IMR-90 (cell line): ENCODE measurements around the gene NTSR1. TPM values are rescaled to one million over a fixed set of nuclear protein-coding genes. Genes with fewer than 3 reads are reported as not detected.

Source experiments
- ATAC-seq: fragments of 200-7000 bp; cut with Tn5 transposase; 2 replicates; pipeline ENCODE4 v1.9.1; 2020; ENCODE audit warnings: low read depth, mild to moderate bottlenecking, moderate library complexity
- BruUV-seq: library from RNA; stranded (reverse); fragments of 400-500 nt; replicated peaks from 2 replicates; lab custom pipeline; 2021; lab: Mats Ljungman, UMichigan
- CTCF ChIA-PET: fragments of 300-600 bp; formaldehyde crosslinking; extraction: SDS; loops from one replicate; lab custom pipeline; 2021; ENCODE audit warnings: antibody characterized with exemption; lab: Yijun Ruan, JAX
- POLR2A ChIA-PET: fragments of 300-600 bp; sonication (Branson Sonifier 250); formaldehyde crosslinking; loops from one replicate; lab custom pipeline; 2022; ENCODE audit warnings: antibody characterized with exemption; ENCODE audit not compliant: unreplicated experiment; lab: Charles Lee
- DNase-seq: peaks from one replicate; pipeline ENCODE4 v3.0.0; 2013
- H2AFZ ChIP-seq: replicated peaks from 2 replicates; pipeline ENCODE3; 2013; ENCODE audit warnings: low read length, mild to moderate bottlenecking; ENCODE audit not compliant: poor library complexity
- H2AK5ac ChIP-seq: 2 replicates; pipeline ENCODE4 v1.6.1; 2013; ENCODE audit warnings: low read depth, low read length, inconsistent platforms
- H2AK9ac ChIP-seq: replicated peaks from 2 replicates; pipeline ENCODE3; 2013; ENCODE audit warnings: mild to moderate bottlenecking, low read depth, low read length, moderate library complexity; ENCODE audit not compliant: poor library complexity
- H2BK120ac ChIP-seq: 2 replicates; pipeline ENCODE4 v1.6.1; 2013; ENCODE audit warnings: low read depth, low read length, inconsistent platforms
- H2BK15ac ChIP-seq: 3 replicates; pipeline ENCODE4 v1.6.1; 2013; ENCODE audit warnings: low read depth, low read length, inconsistent platforms
- H2BK20ac ChIP-seq: 2 replicates; pipeline ENCODE4 v1.6.1; 2013; ENCODE audit warnings: low read depth, mild to moderate bottlenecking, inconsistent platforms, low read length, moderate library complexity
- H2BK5ac ChIP-seq: 2 replicates; pipeline ENCODE4 v1.6.1; 2013; ENCODE audit warnings: mild to moderate bottlenecking, low read depth, low read length, inconsistent platforms; ENCODE audit not compliant: poor library complexity, severe bottlenecking
- H3K14ac ChIP-seq: replicated peaks from 2 replicates; pipeline ENCODE4 v1.6.1; 2013; ENCODE audit warnings: low read depth, low read length, inconsistent platforms
- H3K18ac ChIP-seq: 2 replicates; pipeline ENCODE4 v1.6.1; 2013; ENCODE audit warnings: low read depth, low read length, control low read depth
- H3K23ac ChIP-seq: 2 replicates; pipeline ENCODE4 v1.6.1; 2013; ENCODE audit warnings: low read depth, low read length, inconsistent platforms
- H3K27ac ChIP-seq: 2 replicates; pipeline ENCODE4 v1.5.1; 2013; ENCODE audit warnings: mild to moderate bottlenecking, control low read depth, low read length; ENCODE audit not compliant: insufficient read depth
- H3K27me3 ChIP-seq: 2 replicates; pipeline ENCODE4 v1.6.1; 2013; ENCODE audit warnings: low read length; ENCODE audit not compliant: control insufficient read depth, insufficient read depth
- H3K36me3 ChIP-seq: 2 replicates; pipeline ENCODE4 v1.6.1; 2013; ENCODE audit warnings: low read length, mixed read lengths; ENCODE audit not compliant: control insufficient read depth, insufficient read depth
- H3K4ac ChIP-seq: 2 replicates; pipeline ENCODE4 v1.6.1; 2013; ENCODE audit warnings: low read depth, low read length, inconsistent platforms
- H3K4me1 ChIP-seq: 2 replicates; pipeline ENCODE4 v1.6.1; 2013; ENCODE audit warnings: low read length, mixed read lengths; ENCODE audit not compliant: control insufficient read depth, insufficient read depth
- H3K4me2 ChIP-seq: 2 replicates; pipeline ENCODE4 v1.6.1; 2013; ENCODE audit warnings: low read depth, mild to moderate bottlenecking, control low read depth, low read length, moderate library complexity
- H3K4me3 ChIP-seq: 2 replicates; pipeline ENCODE4 v1.5.1; 2013; ENCODE audit warnings: low read depth, mild to moderate bottlenecking, control low read depth, low read length, moderate library complexity; ENCODE audit not compliant: insufficient read depth
- H3K56ac ChIP-seq: 2 replicates; pipeline ENCODE4 v1.6.1; 2013; ENCODE audit warnings: low read length, inconsistent platforms; ENCODE audit not compliant: insufficient read depth; ENCODE audit errors: extremely low read depth
- H3K79me1 ChIP-seq, 2 experiments: 2 replicates each; pipeline ENCODE4 v1.6.1; 2013; ENCODE audit warnings: low read length in 2 of 2, inconsistent platforms in 1 of 2, low read depth in 1 of 2
- H3K9ac ChIP-seq: 2 replicates; pipeline ENCODE4 v1.6.1; 2013; ENCODE audit warnings: low read depth, low read length, control low read depth
- H3K9me1 ChIP-seq: 2 replicates; pipeline ENCODE4 v1.6.1; 2013; ENCODE audit warnings: low read length, inconsistent platforms; ENCODE audit not compliant: insufficient read depth
- H3K9me3 ChIP-seq: 2 replicates; pipeline ENCODE4 v1.6.1; 2013; ENCODE audit warnings: low read length; ENCODE audit not compliant: control insufficient read depth, insufficient read depth
- H4K20me1 ChIP-seq: 2 replicates; pipeline ENCODE4 v1.6.1; 2013; ENCODE audit warnings: low read length, inconsistent platforms; ENCODE audit not compliant: insufficient read depth
- H4K5ac ChIP-seq: 2 replicates; pipeline ENCODE4 v1.6.1; 2013; ENCODE audit warnings: mild to moderate bottlenecking, low read depth, low read length, control low read depth
- H4K8ac ChIP-seq, 2 experiments: 2 replicates each; pipeline ENCODE4 v1.6.1; 2013; ENCODE audit warnings: low read depth in 2 of 2, low read length in 2 of 2, control low read depth in 1 of 2, inconsistent platforms in 1 of 2
- H4K91ac ChIP-seq: 2 replicates; pipeline ENCODE4 v1.6.1; 2013; ENCODE audit warnings: low read depth, low read length, inconsistent platforms; ENCODE audit not compliant: insufficient read depth
- BHLHE40 ChIP-seq: fragments of 150-350 bp; IDR thresholded peaks from 2 replicates; pipeline ENCODE4 v1.6.1; 2016; ENCODE audit warnings: mild to moderate bottlenecking, low read depth, low read length
- FOS ChIP-seq: fragments of 150-350 bp; IDR thresholded peaks from 2 replicates; pipeline ENCODE4 v1.6.1; 2016; ENCODE audit warnings: low read depth, low read length
- MXI1 ChIP-seq: IDR thresholded peaks from 2 replicates; pipeline ENCODE4 v1.6.1; 2012; ENCODE audit warnings: low read depth, mild to moderate bottlenecking, low read length, moderate library complexity, borderline replicate concordance
- SMC3 ChIP-seq: fragments of 150-350 bp; IDR thresholded peaks from 2 replicates; pipeline ENCODE4 v1.6.1; 2016; ENCODE audit warnings: low read depth, mild to moderate bottlenecking, antibody characterized with exemption, low read length, moderate library complexity
- WGBS, 2 experiments: methylation state at CpG; one replicate each; pipeline versions ENCODE4 v1.1.5 to v1.1.7; 2013; ENCODE audit warnings: missing lambda C conversion rate in 2 of 2; ENCODE audit not compliant: insufficient read length in 1 of 2; ENCODE audit errors: extremely low coverage in 2 of 2; 5-methylcytosine and 5-hydroxymethylcytosine counted together
- dilution Hi-C: fragments of 300-500 bp; cut with HindIII; formaldehyde crosslinking; loops from one replicate; pipeline ENCODE4 v1.14.3; 2018; ENCODE audit warnings: low sequenced_read_pairs; ENCODE audit not compliant: unreplicated experiment
- in situ Hi-C: fragments of 300-500 bp; cut with MboI; formaldehyde crosslinking; loops from 3 replicates; pipeline ENCODE4 v1.14.3; 2019; ENCODE audit warnings: low sequenced_read_pairs, inconsistent platforms, mixed read lengths
- intact Hi-C: fragments of 100-400 bp; cut with micrococcal nuclease; formaldehyde crosslinking; loops from 2 replicates; pipeline ENCODE4 v1.10.0; 2022
- polyA plus RNA-seq, 3 experiments: library from polyadenylated mRNA; depleted of rRNA; stranded (reverse); fragments of >200 nt; gene quantifications; 2 replicates each; pipeline ENCODE4 v1.2.3, GENCODE V29; 2012; ENCODE audit warnings: low replicate concordance in 1 of 3
- total RNA-seq: library from RNA; depleted of rRNA; stranded (reverse); fragments of >200 nt; gene quantifications from 2 replicates; pipeline ENCODE4 v1.2.3, GENCODE V29; 2012
- TF ChIP-seq, protein P1 (sequence below): conservative IDR thresholded peaks from 2 replicates; pipeline ENCODE4 v1.5.1; 2012; ENCODE audit warnings: mild to moderate bottlenecking, low read depth, low read length, improper control_type of control experiment
- TF ChIP-seq, protein P2 (sequence below): fragments of 150-350 bp; IDR thresholded peaks from 2 replicates; pipeline ENCODE4 v1.6.1; 2017; ENCODE audit warnings: mild to moderate bottlenecking, antibody characterized with exemption, low read length, low read depth

NTSR1 gene
- total and polyA plus RNA-seq, 2 of the 4 experiments (the other 2 are of a cell fraction): 0.54 to 1.8 TPM

DNA sequence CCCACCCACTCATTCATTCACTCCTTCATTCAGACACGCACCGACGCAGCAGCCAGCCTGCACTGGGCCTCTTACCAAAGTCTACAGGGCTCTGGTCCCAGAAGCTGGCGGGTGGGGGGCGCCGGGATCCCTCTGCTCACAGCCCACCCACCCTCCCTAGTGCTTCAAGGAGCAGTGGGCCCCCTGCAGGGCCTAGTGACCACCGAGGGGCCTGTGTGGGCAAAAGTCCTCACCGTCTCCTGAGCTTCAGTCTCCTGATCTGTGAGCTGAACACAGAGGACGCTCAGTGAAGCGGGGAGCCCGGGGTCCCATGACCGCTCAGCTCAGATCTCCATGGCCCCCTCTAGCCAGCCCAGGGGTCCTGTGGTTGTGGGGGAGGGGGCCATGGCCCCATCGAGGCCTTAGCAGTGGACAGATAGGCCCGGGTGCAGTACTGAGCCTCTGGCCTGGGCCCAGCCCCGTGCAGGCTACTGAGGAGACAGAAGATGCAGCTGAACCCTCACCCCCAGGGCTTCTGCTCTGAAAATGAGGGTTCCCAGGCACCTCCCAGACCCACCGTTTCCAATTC is 54.2 kb downstream of the NTSR1 start:
- BruUV-seq: no TSS peak
- Histone ChIP-seq H2AFZ (no peak overlapping the region), H3K79me1 (no peaks in the 10 kb centered on the region), H3K4me1 (peaks cover 2% of the 10 kb centered on the region; the same call in 1 of the 2 replicates), H3K18ac (no peak overlapping the region), H3K23ac (no peak overlapping the region), H3K9me1 (no peaks in the 10 kb centered on the region), H2BK15ac (no peak overlapping the region), H3K9ac (no peak overlapping the region), H4K5ac (no peak overlapping the region), H2AK5ac (no peak overlapping the region), H4K91ac (no peak overlapping the region), H3K27me3 (peaks cover 11% of the 10 kb centered on the region; the same call in 1 of the 2 replicates), H3K27ac (no peak overlapping the region), H3K4ac (no peak overlapping the region), H2BK5ac (no peak overlapping the region), H3K4me2 (no peak overlapping the region), H3K4me3 (no peak overlapping the region), H3K36me3 (no peaks in the 10 kb centered on the region), H2AK9ac (no peak overlapping the region), H3K9me3 (no peaks in the 10 kb centered on the region), H4K8ac (no peak overlapping the region), H3K56ac (no peak overlapping the region), H4K20me1 (no peaks in the 10 kb centered on the region), H3K14ac (no peak overlapping the region), H2BK20ac (no peak overlapping the region), H2BK120ac (no peak overlapping the region)
- TF ChIP-seq, protein P1, sequence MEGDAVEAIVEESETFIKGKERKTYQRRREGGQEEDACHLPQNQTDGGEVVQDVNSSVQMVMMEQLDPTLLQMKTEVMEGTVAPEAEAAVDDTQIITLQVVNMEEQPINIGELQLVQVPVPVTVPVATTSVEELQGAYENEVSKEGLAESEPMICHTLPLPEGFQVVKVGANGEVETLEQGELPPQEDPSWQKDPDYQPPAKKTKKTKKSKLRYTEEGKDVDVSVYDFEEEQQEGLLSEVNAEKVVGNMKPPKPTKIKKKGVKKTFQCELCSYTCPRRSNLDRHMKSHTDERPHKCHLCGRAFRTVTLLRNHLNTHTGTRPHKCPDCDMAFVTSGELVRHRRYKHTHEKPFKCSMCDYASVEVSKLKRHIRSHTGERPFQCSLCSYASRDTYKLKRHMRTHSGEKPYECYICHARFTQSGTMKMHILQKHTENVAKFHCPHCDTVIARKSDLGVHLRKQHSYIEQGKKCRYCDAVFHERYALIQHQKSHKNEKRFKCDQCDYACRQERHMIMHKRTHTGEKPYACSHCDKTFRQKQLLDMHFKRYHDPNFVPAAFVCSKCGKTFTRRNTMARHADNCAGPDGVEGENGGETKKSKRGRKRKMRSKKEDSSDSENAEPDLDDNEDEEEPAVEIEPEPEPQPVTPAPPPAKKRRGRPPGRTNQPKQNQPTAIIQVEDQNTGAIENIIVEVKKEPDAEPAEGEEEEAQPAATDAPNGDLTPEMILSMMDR: no peak
- TF ChIP-seq SMC3 (no peak), BHLHE40 (no peak), FOS (no peak), MXI1 (no peak)
- TF ChIP-seq, protein P2, sequence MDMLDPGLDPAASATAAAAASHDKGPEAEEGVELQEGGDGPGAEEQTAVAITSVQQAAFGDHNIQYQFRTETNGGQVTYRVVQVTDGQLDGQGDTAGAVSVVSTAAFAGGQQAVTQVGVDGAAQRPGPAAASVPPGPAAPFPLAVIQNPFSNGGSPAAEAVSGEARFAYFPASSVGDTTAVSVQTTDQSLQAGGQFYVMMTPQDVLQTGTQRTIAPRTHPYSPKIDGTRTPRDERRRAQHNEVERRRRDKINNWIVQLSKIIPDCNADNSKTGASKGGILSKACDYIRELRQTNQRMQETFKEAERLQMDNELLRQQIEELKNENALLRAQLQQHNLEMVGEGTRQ: no peak
- POLR2A ChIA-PET: no interaction called here
- CTCF ChIA-PET: no interaction called here
- DNase-seq: no peak
- no peak for ATAC-seq
- dilution Hi-C loops: no loop called here
- in situ Hi-C loops: no loop called here
- intact Hi-C loops: no loop called here
- no CpG with 5 or more reads among the region's 16 CpGs for WGBS, 2 experiments
